Epithelial cell of prostate (primary cell): ENCODE results near the gene FAM227A.
A peak's percentile ranks its signal among the peaks of the same experiment; 100 is the strongest.

Experiments used
- DNase-seq: peaks from one replicate; pipeline ENCODE4 v3.0.0-alpha.2; 2011; ENCODE audit warnings: low read depth, low spot score
- H3K27ac ChIP-seq: fragments of 450-650 bp; 2 replicates; pipeline ENCODE4 v1.5.1; 2017; ENCODE audit warnings: mild to moderate bottlenecking

The FAM227A gene

GRCh38 chr22:38566726-38567504 lies 89.3 kb downstream of the FAM227A start:
- no peak for DNase-seq

GRCh38 chr22:38565441-38565840 lies 90.8 kb downstream of the FAM227A start:
- H3K27ac ChIP-seq = no peak overlapping the region

More at GRCh38 chr22:38566726-38567504, 89.3 kb downstream of the FAM227A start:
- no peak overlapping the region for H3K27ac ChIP-seq

GRCh38 chr22:38564669-38565068 lies 91.5 kb downstream of the FAM227A start:
- DNase-seq = no peak
- H3K27ac ChIP-seq = no peak overlapping the region

More at GRCh38 chr22:38565441-38565840, 90.8 kb downstream of the FAM227A start:
- no peak for DNase-seq

GRCh38 chr22:38554281-38554680 lies 101.9 kb downstream of the FAM227A start:
- no peak overlapping the region for H3K27ac ChIP-seq
- DNase-seq = no peak

GRCh38 chr22:38549101-38549894 lies 106.9 kb downstream of the FAM227A start:
- peak; percentile 36 for DNase-seq
- H3K27ac ChIP-seq = no peak overlapping the region

GRCh38 chr22:38540701-38541100 lies 115.5 kb downstream of the FAM227A start:
- H3K27ac ChIP-seq = no peak overlapping the region
- no peak for DNase-seq

- H3K27ac ChIP-seq = no peak overlapping the region
- DNase-seq = no peak
Measured at GRCh38 chr22:38531251-38531938, 124.8 kb downstream of the FAM227A start.
